Measurements from ENCODE around the gene LHFPL3.

Gene LHFPL3

DNA sequence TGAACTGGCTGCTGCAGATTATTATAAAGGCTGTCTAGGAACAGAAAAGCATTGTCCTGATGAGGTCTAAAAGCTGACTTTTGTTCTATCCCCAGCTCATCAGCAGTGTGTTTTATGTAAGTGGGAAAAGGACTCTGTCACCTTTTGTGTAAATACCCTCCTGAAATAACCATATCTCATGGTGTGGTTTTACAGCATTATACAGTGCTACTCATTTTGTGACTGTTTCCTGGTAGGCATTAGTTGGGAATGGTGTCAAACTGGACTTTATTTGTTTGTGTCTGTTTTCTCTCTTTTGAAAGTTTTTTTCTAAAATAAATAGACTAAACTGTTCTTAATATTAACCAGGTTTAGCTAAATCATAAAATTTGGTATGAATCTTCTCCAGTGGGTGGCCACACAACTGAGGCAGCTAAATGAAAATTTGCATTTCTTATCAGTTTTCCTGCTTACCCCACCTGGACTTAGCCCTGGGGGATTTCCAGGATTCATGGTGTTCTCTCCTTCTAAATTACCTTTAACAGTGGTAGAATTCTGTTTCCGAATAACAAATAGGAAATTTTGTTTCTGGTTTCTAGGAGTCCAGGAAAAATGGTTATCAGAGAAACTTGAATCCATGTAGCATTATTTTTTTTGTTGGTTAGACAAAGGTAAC, 140.9 kb downstream of the LHFPL3 start:
- TF ChIP-seq, protein P1, sequence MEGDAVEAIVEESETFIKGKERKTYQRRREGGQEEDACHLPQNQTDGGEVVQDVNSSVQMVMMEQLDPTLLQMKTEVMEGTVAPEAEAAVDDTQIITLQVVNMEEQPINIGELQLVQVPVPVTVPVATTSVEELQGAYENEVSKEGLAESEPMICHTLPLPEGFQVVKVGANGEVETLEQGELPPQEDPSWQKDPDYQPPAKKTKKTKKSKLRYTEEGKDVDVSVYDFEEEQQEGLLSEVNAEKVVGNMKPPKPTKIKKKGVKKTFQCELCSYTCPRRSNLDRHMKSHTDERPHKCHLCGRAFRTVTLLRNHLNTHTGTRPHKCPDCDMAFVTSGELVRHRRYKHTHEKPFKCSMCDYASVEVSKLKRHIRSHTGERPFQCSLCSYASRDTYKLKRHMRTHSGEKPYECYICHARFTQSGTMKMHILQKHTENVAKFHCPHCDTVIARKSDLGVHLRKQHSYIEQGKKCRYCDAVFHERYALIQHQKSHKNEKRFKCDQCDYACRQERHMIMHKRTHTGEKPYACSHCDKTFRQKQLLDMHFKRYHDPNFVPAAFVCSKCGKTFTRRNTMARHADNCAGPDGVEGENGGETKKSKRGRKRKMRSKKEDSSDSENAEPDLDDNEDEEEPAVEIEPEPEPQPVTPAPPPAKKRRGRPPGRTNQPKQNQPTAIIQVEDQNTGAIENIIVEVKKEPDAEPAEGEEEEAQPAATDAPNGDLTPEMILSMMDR (conservative IDR thresholded peaks at IDR 0.05) = no peak
- no peak overlapping the region for H3K27ac ChIP-seq

DNA sequence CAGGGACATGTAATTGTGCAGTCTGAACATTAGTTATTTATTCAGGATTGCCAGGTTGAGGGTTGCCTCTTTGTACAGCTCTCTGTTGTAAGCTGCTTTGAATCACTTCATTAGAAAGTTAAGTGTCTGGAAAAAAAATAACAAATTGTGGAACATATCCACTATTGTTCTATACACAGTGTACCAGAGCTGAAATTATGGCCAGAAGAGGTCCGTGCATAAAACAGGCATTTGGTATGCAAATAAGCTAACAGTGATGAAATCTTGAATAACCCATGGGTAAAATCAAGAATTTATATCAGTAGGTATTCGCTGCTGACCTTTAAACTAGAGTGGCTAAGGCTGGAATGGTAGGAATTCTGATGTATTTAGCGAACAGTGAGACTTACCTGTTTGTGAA, 152.1 kb downstream of the LHFPL3 start:
- H3K27ac ChIP-seq = no peak overlapping the region
- TF ChIP-seq, protein P1 (conservative IDR thresholded peaks at IDR 0.05) = no peak

DNA sequence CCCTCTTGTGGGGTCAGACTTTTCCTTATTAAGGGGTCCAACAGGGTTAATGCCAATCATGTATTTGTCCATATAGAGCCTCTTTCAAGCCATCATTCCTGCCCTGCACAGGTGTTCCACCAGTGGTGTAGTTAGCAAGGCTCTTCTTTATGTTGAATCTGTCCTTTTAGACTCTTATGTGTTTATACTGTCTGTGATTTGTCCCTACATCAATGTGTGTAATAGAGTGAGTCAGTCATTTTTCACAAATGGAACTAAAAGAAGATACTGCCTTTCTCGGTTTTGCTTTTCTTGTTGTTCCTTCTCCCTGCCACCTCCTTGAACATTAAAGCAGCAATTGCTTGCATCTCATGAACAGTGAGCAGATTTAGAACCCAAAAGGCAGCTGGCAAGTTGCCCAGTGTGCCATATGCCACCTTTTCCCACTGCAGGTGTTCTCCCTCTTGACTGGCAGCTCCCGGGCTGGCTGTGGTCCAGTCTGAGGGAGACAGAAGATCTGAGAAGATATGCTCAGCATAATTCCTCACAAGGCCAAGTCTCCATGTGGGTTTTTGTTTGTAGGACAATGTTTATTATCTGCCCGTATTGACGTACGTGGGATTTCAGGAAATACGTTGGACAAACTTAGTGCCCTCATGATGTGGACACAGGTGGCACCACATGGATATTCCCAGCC, 154.1 kb downstream of the LHFPL3 start:
- TF ChIP-seq, protein P1 (conservative IDR thresholded peaks at IDR 0.05) = no peak
- H3K27ac ChIP-seq = no peak overlapping the region

DNA sequence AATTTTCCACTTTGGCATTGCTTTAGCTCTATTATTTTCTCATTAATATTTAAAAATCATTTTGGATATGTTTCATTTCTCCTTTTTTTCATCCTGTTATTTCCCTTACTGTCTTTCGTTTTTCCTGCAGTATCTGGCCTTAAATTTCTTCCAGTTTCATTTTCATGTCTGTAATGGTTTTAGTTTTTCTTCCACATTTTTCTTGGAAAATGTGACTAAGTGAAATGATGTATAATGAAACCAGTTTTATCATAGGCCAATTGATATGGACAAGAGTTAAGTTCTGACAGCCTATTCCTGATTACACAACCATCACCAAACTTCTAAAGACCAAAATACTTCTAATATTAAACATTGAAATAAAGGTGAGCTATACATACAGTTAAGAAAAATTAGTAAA, 158.5 kb downstream of the LHFPL3 start:
- TF ChIP-seq, protein P1 (conservative IDR thresholded peaks at IDR 0.05) = no peak
- H3K27ac ChIP-seq = no peak overlapping the region

DNA sequence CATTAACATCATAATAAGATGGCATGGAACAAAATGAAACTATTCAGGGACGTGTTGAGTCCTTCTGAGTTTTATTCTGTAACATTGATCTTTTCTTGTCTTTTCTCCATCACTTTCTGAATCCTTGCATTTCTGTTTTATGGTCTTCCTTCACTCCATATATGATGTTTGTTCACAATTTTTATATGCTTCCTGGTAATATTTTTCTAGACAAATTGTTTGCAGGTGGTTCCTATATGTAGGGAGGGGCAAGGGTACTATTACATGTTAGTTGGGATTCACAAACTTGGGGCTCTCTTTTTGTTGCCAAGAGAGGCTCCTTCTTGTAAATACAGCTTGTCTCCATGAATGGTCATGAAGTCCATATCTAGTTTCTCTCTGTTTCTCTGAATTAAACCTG, 159.2 kb downstream of the LHFPL3 start:
- H3K27ac ChIP-seq = no peak overlapping the region
- TF ChIP-seq, protein P1 (conservative IDR thresholded peaks at IDR 0.05) = no peak

DNA sequence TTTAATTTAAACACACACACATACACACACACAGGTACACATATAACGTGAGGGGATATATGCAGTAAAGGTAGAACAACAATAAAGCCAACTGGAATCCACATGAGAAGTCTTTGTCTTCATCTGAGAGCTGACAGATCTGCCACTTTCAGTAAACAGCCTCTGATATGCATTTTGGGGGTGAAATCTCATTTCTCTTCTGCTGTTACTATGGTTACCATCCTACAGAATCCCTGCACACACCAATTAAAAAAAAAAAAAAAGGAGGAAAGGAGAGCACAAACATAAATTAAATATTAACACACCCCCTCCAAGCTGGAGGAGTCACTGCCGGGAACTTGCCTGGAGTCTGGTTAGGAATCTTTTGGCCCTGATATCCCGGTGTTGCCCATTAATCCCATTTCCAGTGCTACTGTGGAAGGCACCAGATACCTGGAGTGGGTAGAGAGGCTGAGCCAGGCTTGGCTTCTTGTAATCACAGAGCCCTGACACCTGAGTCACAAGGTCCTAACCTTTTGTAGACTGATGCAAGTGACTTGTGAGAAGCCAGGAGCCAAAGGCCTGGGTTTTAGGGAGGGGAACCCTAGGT, 169.1 kb downstream of the LHFPL3 start:
- no peak overlapping the region for H3K27ac ChIP-seq
- TF ChIP-seq, protein P1 (conservative IDR thresholded peaks at IDR 0.05) = no peak

DNA sequence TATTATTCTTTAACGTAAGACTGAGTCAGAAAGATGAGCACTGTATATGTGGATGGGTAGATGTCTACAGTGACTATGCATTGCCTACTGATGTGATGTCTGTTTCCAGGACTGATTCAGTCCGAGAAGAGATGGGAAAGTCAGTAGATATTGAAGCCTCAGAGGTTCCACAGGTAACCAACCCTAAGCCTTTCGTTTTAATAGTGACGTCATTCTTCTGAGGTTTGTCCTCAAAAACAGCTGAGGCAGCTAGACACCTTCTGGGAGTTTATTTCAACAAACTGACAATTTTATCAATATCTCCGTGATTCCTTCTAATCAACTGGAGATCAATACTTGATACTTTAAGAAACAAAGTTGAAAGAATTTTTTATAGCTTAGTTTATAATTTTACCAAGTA, 171.6 kb downstream of the LHFPL3 start:
- no peak overlapping the region for H3K27ac ChIP-seq
- TF ChIP-seq, protein P1 (conservative IDR thresholded peaks at IDR 0.05) = no peak

Data from VCaP (cell line).